ENCODE data around the gene ARHGAP28.

ARHGAP28 gene

DNA sequence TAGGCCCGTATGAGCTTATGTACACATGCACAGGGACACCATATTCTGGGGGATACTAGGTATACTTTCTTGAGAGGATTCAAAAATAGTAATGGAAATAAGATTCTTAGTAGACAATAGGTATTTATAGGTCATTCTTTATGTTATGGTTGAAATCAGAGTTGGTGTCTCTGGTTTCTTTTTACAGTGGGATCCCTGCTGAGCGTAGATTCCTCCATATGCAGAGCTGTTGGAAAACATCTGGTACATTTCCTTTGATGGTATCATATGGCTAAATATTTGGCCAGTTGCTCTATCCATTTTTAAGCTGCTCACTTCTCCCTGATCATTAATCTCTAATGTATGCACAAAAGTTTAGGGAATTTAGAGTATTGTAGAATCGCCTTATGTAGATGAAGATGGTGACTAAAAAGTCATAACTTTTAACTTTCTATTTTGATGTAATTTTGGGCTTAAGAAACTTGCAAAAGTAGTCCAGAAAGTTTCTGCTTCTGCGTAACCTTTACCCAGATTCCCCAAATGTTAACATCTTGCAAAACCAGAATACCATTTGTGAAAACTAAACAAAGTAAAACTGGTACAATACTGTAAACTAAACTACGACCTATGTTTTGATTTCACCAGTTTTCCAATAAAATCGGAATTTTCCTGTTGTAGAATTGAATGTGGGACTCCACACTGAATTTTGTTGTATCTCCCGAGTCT is 5.4 kb downstream of the ARHGAP28 start:
- no peak for DNase-seq

DNA sequence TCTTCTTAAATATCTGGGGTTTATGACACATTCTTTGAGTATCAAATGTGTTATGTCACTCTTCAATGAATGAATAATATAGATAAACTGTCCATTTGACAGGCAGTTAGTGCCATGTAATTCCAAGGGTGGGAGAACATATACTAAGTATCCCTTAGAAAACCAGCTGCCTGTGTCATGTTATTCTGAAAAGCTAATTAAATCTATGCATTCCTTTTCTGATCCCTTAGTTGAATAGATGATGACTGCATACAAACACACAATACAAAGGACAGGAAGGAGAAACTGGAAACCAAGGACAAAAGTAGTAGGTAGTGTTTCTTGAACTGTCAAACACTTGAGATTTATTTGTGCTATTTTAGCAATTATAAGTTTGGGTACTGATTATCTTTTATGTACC is 8.3 kb downstream of the ARHGAP28 start:
- no peak for DNase-seq

DNA sequence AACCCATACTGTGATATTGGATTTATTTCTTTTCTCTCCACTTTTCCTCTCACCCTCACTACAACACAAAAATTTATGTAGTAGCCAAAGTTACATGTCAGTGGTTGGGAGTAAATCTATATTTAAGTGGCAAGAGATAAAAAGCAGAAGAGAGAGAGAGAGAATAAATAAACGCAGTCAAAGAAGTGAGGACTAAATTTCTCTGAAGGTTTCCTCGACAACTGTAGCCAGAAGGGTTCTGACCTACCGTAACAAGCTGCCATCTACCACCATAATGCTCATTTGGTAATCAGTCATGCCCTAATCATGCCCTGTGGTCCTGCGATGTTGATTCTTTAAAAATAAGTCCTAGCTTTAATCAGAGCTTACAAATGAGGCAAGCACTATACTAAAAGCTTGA is 9.1 kb downstream of the ARHGAP28 start:
- DNase-seq, result no peak

DNA sequence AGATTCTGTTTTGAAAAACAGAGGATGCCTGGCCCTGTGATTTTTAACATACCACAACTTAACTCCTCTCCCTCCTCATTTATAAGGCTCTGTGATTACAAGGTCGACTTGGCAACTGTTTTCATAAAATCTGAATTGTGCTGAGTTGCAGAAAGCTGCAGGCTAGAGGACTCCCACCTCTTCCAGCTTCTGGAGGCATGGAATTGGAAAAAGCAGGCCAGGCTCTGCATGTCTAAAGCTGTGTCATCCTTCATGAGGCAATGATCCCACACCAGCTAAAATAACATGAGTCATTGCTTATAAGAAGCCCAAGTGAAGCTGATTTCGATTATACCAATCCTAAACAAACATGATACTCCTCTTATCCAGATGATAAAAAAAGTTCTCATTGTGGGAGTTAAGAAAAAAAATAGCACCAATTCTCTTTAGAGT is 11.7 kb downstream of the ARHGAP28 start:
- DNase-seq, result peak; percentile 85

DNA sequence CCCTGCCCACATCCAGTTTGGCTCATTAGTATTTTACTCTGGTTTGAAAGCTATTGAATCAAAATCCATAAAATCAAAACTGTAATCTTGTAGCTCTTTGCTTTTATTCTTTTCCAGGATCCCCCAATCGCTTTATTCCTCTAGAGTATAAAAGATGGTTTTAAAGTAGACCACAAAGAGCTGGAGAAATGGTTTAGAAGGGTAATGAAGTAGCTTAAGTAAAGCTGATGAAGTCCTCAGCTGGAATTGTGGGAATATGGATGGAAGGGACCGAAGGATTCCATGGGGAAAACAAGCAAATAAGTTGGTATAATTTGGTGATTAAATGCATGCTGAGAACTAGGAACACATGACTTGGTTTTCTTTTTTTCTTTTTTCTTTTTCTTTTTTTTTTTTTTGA is 12.3 kb downstream of the ARHGAP28 start:
- DNase-seq, result no peak

DNA sequence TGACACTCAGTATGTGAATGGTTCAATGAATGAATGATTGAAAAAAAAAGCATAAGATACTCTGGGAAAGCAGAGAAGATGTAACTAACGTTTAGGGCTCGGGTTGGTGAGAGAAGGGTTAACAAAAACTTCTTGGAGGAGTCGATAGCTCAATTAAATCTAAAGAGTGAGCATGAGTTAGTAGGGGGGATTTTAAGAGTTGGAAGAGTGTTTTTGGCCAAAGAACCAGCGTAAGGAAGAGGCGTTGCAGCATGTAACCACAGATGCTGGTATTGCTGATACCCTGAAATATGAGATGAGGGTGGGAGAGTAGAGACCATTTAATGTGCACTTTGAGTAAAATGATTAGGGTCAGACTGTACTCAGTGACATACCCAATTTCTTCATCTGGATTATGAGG is 14.5 kb downstream of the ARHGAP28 start:
- DNase-seq, result no peak

DNA sequence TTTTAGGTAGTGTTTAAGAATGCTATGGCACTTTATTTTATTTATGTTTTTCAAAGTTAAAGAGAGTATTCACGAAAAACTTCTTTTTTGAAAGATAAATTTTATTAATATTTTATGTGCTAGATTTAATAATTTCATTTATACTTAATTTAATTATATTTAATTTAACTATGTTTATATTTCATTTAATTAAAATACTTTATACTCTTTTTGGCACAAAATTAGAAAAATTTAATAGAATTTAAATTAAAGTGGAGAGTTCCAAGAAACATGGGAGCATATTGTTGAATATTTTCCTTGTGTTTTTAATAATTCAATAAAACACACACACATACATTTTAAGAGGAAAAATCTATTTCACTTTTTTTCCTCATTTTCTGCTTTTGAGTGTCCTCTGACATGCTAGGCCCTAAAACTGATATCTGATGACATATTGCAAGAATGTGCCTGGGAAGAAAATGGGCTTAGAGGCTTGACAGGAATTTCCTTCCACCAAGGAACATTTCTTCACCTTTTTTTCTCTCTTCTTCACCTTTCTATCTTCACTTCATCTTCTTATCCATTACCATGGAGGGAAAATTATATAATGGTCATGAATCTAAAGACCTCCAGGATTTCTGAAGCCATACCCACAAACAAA is 15.4 kb downstream of the ARHGAP28 start:
- DNase-seq, result no peak

DNA sequence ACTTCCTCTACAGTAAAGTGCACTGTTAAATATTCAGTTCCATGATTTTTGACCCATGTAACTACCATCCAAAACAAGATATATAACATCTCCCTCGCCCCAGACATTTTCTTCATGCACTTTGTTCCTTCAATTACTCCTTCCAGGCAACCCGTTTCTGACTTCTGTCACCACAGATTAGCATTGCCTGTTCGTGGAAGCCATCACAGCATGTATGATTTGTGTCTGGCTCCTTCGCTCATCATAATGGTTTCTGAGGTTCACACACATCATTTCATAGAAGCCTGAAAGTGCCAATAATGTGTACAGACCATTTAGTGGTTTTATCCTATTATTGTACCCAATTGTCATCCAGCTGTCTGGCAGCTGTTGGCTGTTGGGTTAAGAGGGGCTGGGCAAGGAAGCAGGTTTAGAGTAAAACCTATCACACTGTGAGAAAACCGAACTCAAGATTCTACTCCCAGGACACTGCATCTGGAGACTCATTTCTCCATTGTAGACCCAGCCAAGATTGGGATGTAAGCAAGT is 16.1 kb downstream of the ARHGAP28 start:
- no peak for DNase-seq

DNA sequence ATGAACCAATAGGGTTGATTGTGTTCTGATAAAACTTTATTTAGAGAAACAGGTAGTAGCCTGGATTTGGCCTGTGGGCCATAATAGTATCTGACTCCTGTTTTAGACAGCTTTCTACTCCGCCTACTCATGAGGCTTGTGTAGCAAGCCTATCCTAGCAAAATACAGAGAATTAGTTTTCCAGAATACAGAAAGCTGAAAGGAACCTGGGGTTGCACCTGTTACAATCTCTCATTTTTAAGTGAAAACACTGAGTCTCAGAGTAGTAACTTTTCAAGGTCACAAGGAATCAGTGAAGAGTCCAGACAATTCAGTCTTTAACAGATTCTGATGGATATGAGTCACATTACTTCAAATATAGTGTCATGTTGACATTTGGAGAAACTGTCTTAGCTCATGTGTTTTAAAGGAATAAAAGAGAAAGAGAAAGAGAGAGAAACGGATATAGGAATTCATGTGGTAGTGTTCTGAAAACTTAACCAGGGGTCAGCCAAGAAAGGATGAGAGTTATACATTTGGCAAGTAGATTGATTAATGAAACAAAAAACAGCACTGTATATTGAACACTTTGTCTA is 17.0 kb downstream of the ARHGAP28 start:
- no peak for DNase-seq

DNA sequence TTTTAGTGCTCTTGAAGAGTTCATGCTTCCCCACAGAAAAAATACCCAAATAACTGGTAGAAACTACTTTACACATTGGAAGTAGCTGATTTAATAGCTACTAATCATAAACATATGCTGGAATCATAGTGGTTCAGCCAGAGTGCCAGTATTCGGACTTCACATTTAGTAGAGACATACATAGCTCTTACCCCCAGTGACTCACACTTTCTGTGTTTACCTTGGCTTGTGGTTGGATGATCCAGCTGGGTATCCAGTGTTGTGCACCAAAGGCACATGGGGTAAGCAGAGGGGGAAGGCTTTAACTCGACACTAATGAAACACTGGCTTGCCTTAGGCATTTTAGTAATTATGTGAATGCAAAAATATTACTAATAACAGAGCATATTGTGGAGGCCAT is 18.1 kb downstream of the ARHGAP28 start:
- peak; percentile 43 for DNase-seq

DNA sequence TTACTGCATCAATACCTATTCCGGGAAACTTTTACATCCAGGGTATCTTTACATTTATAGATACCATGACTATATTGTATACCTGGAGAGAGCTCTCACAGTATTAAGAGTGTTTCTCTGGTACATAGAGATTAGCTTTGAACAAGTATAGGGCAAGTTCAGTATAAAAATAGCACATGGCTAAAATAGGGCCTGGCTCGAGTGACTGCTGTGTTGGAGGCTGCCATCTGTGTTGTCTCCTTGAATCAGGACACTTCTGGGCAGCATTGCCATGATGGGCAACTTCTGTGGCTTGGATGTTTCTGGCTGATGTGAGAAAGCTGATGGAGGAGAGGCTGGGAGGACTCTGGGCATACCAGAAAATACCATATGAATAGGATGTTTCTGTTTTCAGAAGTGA is 18.7 kb downstream of the ARHGAP28 start:
- DNase-seq, result no peak

DNA sequence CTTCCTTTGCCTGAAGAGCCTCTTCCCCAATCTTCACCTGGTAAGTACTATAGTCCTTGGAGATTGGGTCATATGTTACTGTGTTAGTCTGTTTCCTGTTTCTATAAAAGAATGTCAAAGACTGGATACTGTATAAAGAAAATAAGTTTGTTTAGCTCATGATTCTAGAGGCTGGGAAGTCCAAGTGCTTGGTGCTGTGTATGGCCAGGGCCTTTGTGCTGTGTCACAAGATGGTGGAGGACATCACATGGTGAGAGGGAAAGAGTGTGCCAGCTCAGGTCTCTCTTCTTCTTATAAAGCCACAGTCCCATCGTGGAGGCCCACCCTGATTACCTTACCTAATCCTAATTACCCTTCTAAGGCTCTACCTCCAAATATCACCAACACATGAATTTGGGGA is 20.9 kb downstream of the ARHGAP28 start:
- no peak for DNase-seq

DNA sequence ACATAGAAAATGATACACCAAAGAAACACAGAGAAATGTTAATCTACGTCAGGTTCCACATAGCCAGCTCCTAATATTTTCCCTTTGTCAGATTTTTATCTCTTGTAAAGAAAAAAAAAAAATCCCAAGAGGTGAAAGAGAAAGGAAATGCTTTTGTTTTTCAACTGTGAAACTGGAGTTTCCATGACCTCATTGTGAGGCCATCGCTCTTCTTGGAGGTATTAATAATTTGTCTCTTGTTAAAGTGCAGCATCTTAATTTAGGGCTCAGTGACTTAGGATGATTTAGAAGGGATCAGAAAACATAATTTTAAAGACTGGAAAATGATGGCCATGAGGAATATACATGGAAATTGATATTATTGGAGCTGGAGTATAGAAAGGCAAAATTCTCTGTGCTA is 21.7 kb downstream of the ARHGAP28 start:
- no peak for DNase-seq

DNA sequence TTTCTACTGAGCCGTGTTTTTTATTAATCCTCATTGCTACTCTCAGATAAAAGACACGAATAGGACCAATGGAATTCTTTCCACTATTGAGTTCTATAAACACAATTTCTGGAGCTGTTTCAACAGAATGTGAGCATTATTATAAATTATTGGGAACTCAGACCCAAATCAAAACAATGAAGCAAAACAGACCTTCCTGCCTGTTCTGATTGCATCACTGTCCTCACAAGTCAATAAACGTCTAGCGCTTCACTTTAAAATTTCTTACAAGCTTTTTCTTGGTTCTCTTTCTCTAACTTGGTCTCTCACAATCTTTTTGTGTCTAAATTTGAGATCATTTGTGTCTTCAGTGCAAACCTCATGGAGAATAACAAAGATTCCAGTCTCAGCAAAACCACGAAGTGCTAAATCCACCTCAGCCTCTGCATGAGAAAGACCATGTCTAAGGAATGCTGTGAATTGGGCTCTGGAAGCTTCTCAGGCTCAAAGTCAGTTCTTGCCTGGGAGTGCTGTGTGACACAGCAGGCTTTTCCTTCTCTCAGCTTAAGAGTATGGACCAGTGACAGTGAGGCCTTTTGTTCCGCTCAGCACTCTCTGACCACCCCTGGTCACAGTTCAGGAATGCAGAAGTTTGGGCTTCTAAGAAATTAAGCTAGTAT is 22.8 kb downstream of the ARHGAP28 start:
- DNase-seq, result no peak

DNA sequence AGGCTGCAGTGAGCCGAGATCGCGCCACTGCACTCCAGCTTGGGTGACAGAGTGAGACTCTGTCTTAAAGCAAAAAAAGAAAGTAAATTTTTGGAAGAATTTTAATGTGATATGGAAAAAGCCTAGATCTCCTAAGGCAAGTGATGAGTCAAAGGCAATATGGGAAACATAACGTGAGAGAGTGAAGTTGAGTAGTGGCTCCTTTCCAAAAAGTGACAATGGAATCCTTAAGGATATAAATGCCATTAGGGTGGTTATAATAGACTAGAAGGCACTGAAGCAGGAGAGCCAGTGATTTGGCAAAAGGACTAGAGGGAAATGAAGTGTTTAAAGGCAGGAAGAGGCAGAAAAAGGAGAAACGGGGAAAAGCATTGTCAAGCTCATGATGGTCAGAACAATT is 25.6 kb downstream of the ARHGAP28 start:
- DNase-seq, result no peak

DNA sequence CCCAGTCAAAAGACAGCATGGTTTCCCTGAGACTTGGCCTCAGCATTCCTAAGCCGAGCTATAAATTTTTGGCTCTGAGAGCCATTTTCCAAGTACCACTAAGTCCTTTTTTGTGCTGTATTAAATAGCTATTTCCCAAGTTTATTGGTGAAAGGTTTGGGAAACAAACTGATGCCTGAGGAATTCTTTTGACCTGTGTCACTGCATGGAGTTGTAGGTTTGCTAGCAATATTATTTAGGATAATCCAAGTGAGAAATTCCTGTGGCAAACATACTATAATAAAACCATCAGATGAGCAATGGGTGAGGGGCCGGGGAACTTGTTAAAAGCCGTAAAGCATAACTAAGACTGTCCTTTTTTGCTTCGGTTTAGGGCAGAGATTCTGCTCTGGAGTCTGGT is 28.4 kb downstream of the ARHGAP28 start:
- no peak for DNase-seq

DNA sequence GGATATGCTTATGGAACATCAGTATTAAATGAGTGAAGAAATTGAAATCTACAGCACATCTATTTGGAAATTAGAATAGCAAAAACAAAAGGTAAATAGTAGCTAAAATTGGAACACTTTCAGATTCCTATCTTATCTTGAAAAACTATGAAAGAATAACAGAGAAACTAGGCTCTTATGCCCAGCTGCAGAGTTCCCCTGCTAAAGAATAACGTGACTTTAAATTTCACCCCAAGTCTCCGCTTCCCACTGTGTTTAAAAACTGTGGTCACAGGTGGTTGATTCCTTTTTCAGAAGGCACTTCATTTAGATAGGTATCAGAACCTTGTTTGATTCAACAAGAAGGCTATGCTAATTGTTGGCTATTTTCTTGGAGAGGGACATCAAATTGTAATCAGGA is 30.1 kb downstream of the ARHGAP28 start:
- no peak for DNase-seq

DNA sequence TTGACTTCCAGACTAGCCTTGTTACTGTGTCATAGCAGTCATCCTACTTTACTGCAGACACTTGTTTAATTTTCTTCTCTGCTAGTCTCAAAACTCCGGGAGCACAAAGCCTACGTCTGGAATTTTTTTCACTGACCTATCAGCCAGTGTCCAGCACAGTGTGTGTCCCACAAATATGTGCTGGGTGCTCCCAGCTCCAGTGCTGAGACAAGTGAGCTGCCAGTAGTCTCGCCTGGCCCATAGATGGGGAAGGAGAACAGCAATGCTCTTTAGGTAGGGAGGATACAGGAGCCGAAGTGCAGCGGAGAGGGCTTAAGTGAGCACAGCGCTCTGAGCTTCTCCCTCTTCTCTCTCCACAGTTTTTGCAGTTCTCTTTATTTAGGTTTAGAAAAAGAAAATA is 34.0 kb downstream of the ARHGAP28 start:
- DNase-seq, result no peak

DNA sequence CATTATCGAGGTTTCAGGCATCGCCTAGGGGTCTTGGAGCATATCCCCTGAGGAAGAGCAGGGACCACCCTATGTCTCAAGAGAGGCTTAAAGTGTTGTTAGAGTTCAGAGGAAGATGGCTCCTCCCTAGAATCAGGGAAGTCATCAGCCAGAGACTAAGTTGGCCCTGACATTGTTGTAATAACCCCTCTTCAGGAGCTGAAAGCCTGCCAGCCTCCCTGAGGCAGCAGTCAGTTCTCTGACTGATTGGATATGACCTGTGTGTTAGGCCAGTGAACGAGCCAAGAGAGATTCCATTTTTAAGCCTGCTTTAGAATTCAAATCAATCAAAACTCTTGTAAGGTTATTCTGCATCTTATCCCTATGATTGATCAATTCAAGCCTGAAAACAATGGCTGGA is 34.9 kb downstream of the ARHGAP28 start:
- no peak for DNase-seq

DNA sequence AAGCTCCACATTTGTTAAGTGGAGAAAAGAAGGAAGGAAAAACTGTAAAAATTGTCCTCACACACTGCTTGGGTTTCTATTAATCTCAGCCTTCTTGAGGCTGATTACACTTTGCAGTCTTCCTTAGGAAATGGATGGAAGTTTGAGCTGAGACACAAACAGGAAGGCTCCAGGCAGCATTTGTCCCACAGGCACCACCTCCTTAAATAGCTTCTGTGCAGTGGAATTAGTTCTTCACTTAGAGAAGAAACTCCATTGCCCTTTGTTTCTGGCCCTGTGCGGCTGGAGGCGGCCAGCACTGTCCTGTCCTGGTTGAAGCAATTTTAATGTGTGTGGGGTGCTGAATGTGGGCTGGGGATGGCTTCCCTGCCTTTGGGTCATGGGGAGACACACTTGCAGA is 44.3 kb downstream of the ARHGAP28 start:
- no peak for DNase-seq

DNA sequence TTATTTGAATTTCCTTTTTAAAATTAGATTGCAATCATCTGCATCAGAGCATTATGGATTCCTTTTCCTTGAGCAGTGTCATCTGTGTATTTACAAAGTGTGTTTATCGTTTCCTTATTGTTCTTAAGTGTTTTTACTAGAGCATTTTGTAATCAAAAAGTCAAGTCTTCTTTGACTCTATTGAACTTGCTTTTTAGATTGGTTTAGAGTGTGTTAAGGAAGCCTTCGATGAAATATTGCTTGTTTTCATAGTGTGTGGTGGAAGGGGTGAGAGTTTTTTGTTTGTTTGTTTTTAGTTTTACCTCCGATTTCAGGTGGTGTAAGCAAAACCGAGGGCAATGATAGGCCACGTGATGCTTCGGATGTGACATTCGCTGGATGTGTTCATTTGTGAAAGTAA is 45.7 kb downstream of the ARHGAP28 start:
- no peak for DNase-seq

DNA sequence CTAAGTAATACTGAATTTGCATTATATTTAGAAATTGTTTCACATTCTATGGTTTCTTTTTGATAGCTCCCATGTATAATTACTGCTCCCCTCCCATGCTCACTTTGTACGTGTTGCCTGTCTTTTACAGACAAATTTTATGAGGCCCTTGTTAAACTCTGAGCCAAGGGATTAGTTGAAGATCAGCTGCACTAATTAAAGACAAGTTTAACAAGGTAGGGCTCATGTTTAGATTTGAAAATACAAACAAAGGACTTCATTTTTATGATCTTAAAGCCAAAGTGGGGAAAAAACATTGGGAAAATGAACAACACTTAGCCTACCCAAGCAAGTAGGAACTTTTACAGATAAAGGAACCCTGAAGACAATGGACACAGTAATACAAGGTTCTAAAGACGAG is 46.2 kb downstream of the ARHGAP28 start:
- DNase-seq, result no peak

DNA sequence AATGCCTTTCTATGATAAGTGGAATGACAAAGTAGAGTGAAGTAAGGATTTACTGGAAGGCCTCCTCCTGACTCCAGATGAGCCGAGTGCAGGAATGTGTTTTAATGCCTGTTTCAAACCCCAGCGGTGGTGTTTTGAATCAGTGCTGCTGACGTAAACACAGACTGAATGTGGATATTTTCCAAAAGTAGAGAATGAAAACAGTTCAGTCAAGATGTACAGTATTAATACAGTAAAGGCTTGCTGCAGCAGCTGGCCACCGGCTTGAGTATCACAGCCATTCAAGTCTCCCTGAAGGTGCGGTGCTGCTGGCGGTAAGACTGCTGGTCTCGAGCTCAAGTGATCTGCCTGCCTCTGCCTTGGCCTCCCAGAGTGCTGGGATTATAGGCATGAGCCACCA is 46.7 kb downstream of the ARHGAP28 start:
- DNase-seq, result no peak

DNA sequence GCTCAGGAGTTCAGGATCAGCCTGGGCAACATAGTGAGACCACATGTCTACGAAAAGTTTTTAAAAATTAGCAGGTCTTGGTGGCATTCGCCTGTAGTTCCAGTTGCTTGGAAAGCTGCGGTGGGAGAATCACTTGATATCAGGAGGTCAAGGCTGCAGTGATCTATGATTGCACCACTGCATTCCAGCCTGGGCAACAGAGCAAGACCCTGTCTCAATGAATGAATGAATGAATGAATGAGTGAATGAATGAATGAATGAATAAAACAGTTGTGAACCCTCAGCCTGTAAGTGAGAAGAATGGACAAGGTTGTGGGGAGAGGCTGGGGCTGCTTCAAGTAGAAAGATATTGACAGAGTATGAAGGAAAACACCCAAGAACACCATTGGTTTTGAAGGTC is 48.0 kb downstream of the ARHGAP28 start:
- DNase-seq, result no peak
